ENCODE measurements around the gene KIT. TPM values are rescaled to one million over a fixed set of nuclear protein-coding genes. Genes with fewer than 3 reads are reported as not detected.

Gene KIT
- total and polyA plus RNA-seq, 2 donors (not counting 3 experiments of a cell fraction or from before 2014, with no cell fraction given), result 19.8 to 39.7 TPM

DNA sequence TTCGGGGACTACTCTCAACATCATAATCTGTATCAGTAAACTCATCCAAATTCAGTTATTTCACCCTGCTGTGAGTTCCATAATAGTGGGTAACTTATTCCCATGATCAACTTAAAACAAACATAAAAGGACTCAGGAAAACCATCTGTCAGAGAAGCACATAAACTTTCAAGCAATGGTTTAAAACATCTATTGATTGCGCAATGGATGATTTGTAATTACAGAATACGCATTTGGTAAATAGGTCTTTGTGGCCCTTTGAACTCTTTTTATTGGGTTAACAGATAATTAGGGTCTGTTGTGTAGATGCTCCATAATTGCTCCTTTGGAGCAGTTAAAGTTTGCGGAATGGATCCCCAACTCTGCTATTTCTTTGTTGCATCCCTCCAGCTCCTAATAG, 115.3 kb downstream of the KIT start:
- FAIRE-seq, result no peak
- no TSS peak for BruUV-seq (replicated peaks)
- Histone ChIP-seq H3K27me3 (ENCODE audit: control insufficient read depth in 2 of 2, insufficient read depth in 2 of 2, low read length in 2 of 2) (peaks cover 0 to 2% of the 10 kb centered on the region in 2 experiments), H3K9ac (replicated peaks; ENCODE audit: extremely low read depth, insufficient read depth, low read length) (no peak overlapping the region), H2AFZ (ENCODE audit: low read depth, low read length) (no peak overlapping the region), H3K4me3 (replicated peaks in 1 of 3; ENCODE audit: insufficient read depth in 1 of 3, low read depth in 1 of 3, low read length in 3 of 3) (no peak overlapping the region), H3K4me2 (ENCODE audit: insufficient read depth, low read length) (no peak overlapping the region), H3K79me2 (ENCODE audit: control insufficient read depth, insufficient read depth, low read length) (no peaks in the 10 kb centered on the region), H3K9me3 (replicated peaks; ENCODE audit: control insufficient read depth, insufficient read depth, low read length) (no peaks in the 10 kb centered on the region), H4K20me1 (replicated peaks; ENCODE audit: control insufficient read depth, extremely low read depth, insufficient read depth, low read length) (no peaks in the 10 kb centered on the region), H3K36me3 (ENCODE audit: control insufficient read depth in 2 of 2, extremely low read depth in 1 of 2, insufficient read depth in 2 of 2, low read length in 2 of 2) (no peaks in the 10 kb centered on the region), H3K27ac (ENCODE audit: insufficient read depth, low read depth, low read length) (no peak overlapping the region), H3K4me1 (ENCODE audit: control insufficient read depth, extremely low read depth, insufficient read depth, low read length) (no peaks in the 10 kb centered on the region), H3K9me1 (replicated peaks; ENCODE audit: control insufficient read depth, extremely low read depth, insufficient read depth, low read length) (no peaks in the 10 kb centered on the region)
- dilution Hi-C loops (cut with MboI; ENCODE audit: extremely low pct_ligation_motif_present, low sequenced_read_pairs) (no loop called here), intact Hi-C loops (cut with micrococcal nuclease) (no loop called here)
- POLR2A ChIA-PET, result no interaction called here
- TF ChIP-seq EZH2 (IDR thresholded peaks at IDR 0.05; ENCODE audit: borderline replicate concordance, low read depth, low read length, severe bottlenecking) (no peak), FOS (IDR thresholded peaks at IDR 0.05; ENCODE audit: borderline replicate concordance, insufficient read depth, low read length) (no peak), JUN (IDR thresholded peaks at IDR 0.05; ENCODE audit: borderline replicate concordance, insufficient read depth, insufficient read length, low read depth) (no peak), POLR2A (IDR thresholded peaks at IDR 0.05; ENCODE audit: low read depth, low read length) (no peak), GATA2 (IDR thresholded peaks at IDR 0.05; ENCODE audit: insufficient read depth, insufficient read length, low read depth, low read length) (no peak), POLR2AphosphoS5 (IDR thresholded peaks at IDR 0.05; ENCODE audit: insufficient read depth, low read depth, low read length) (no peak), MYC (IDR thresholded peaks at IDR 0.05; ENCODE audit: low read depth, low read length) (no peak)
- TF ChIP-seq, protein P1, sequence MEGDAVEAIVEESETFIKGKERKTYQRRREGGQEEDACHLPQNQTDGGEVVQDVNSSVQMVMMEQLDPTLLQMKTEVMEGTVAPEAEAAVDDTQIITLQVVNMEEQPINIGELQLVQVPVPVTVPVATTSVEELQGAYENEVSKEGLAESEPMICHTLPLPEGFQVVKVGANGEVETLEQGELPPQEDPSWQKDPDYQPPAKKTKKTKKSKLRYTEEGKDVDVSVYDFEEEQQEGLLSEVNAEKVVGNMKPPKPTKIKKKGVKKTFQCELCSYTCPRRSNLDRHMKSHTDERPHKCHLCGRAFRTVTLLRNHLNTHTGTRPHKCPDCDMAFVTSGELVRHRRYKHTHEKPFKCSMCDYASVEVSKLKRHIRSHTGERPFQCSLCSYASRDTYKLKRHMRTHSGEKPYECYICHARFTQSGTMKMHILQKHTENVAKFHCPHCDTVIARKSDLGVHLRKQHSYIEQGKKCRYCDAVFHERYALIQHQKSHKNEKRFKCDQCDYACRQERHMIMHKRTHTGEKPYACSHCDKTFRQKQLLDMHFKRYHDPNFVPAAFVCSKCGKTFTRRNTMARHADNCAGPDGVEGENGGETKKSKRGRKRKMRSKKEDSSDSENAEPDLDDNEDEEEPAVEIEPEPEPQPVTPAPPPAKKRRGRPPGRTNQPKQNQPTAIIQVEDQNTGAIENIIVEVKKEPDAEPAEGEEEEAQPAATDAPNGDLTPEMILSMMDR (IDR thresholded peaks at IDR 0.05; ENCODE audit: extremely low read depth in 1 of 2, insufficient read depth in 1 of 2, low read depth in 1 of 2, low read length in 2 of 2), result no peak
- TF ChIP-seq, protein P2, sequence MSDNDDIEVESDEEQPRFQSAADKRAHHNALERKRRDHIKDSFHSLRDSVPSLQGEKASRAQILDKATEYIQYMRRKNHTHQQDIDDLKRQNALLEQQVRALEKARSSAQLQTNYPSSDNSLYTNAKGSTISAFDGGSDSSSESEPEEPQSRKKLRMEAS (IDR thresholded peaks at IDR 0.05; ENCODE audit: insufficient read depth, insufficient read length), result no peak
- DNase-seq (ENCODE audit: low read depth, low spot score), result no peak
- CTCF ChIA-PET, result no interaction called here
